Testis (tissue), 2 donors: Measurements from ENCODE around the gene DGUOK.

Experiments
- CTCF ChIP-seq, 3 experiments: fragments of 450-650 bp in 2 of 3; fragments of 200-600 bp in 1 of 3; sonication (generic) in 1 of 3; IDR thresholded peaks; one replicate each; pipeline ENCODE4 v1.5.1; 2016 to 2019; ENCODE audit warnings: antibody characterized with exemption in 3 of 3, mild to moderate bottlenecking in 2 of 3, moderate library complexity in 1 of 3
- POLR2A ChIP-seq: fragments of 450-650 bp; IDR thresholded peaks from one replicate; pipeline ENCODE4 v1.6.1; 2017; ENCODE audit warnings: antibody characterized with exemption, mild to moderate bottlenecking, moderate library complexity

- TF ChIP-seq CTCF (IDR thresholded peaks at IDR 0.05) (no peak), POLR2A (no peak)
These were observed 77.8 kb downstream of the DGUOK start for GRCh38 chr2:74004212-74005182.
